ENCODE data around the gene EGFR.

The EGFR gene

DNA sequence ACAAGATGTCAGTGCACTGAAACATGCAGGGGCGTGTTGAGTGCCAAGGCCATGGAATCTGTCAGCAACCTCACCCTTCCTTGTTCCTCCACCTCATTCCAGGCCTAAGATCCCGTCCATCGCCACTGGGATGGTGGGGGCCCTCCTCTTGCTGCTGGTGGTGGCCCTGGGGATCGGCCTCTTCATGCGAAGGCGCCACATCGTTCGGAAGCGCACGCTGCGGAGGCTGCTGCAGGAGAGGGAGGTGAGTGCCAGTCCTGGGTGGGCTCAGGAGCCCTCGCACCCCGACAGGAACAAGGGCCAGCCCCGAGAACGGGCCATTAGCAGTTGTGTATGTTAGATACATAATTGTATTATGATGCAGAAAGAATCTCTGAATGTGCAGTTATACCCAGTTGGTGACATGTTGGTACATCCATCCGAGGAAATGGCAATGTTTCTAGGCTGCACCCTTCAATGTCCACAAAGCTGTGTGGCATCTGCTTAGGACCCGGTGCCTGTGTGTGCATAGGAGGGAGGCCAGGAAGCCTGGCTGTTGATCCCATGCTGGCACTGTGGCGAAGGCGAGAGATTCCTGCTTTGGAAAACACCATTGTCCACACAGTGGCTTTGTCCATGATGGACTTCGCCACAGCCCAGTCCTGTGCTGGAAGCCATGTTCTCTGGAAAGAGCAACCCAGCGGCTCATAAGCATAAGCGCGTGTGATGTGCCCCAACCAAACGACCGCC lies 154.2 kb downstream of the EGFR start:
- DNase-seq (ENCODE audit: low read depth): no peak

DNA sequence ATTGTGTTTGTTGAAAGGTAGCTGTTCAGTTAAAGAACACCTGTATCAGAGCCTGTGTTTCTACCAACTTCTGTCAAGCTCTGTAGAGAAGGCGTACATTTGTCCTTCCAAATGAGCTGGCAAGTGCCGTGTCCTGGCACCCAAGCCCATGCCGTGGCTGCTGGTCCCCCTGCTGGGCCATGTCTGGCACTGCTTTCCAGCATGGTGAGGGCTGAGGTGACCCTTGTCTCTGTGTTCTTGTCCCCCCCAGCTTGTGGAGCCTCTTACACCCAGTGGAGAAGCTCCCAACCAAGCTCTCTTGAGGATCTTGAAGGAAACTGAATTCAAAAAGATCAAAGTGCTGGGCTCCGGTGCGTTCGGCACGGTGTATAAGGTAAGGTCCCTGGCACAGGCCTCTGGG lies 154.9 kb downstream of the EGFR start:
- DNase-seq (ENCODE audit: low read depth): no peak

DNA sequence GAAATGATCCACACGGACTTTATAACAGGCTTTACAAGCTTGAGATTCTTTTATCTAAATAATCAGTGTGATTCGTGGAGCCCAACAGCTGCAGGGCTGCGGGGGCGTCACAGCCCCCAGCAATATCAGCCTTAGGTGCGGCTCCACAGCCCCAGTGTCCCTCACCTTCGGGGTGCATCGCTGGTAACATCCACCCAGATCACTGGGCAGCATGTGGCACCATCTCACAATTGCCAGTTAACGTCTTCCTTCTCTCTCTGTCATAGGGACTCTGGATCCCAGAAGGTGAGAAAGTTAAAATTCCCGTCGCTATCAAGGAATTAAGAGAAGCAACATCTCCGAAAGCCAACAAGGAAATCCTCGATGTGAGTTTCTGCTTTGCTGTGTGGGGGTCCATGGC lies 155.6 kb downstream of the EGFR start:
- no peak for DNase-seq (ENCODE audit: low read depth)

- no peak for DNase-seq (ENCODE audit: low read depth)
Measured at GRCh38 chr7:55174856-55175255, 156.0 kb downstream of the EGFR start.

DNA sequence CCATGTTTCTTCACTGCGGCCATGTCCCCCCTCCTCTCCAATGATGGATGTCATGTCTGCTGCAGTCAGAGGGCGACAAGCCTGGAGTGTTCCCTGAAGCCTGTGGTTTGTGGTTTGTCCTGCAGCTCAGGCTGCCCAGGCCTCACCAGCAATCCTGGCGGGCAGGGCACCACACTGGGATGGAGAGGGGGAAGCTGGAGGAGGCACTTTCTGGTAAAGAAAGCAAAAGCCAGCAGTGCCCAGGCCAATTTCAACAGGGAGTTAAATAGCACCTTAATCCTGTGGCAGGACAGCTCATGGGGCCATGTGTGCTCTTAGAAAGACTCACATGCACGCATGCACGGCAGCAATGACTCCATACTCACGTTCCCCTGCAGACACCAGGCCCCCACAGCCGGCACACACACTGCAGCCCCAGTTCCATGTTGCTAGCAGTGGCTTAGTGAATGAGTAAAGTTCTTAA lies 158.3 kb downstream of the EGFR start:
- DNase-seq (ENCODE audit: low read depth): no peak

DNA sequence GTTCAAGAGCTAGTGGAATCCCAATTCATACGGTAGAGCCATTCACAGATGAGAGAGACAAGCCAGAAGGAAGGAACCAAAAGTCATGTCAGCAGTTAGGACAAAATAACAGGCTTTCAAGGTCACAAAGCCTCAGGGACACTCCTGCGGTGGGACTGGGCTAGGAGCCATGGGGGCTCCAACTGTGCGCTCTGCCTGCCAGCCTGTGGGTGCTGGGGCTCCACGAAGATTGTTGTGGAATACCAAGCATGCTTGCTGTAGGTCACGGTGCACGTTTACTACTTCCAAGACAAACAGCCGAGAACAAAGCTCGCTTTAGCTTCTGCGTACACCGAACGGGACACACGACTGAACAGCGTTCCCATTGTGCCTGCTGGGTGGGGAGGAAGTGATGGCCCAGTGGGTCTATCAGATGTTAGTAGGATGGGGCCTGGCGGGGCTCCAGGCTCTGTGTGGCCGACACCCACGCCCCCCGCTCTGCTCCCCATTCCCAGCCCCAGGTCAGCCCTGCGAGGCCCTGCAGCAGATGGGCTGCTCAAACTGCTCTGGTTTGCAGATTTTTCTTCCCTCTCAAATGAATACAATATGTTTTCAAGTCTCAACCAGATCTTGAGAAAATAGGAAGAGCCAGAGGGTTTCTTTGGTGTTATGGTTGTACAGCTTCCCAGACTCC lies 158.9 kb downstream of the EGFR start:
- DNase-seq (ENCODE audit: low read depth): no peak

- DNase-seq (ENCODE audit: low read depth): no peak
Measured at GRCh38 chr7:55178292-55178862, 159.6 kb downstream of the EGFR start.

- DNase-seq (ENCODE audit: low read depth): no peak
Measured at GRCh38 chr7:55178863-55179773, 160.3 kb downstream of the EGFR start.

DNA sequence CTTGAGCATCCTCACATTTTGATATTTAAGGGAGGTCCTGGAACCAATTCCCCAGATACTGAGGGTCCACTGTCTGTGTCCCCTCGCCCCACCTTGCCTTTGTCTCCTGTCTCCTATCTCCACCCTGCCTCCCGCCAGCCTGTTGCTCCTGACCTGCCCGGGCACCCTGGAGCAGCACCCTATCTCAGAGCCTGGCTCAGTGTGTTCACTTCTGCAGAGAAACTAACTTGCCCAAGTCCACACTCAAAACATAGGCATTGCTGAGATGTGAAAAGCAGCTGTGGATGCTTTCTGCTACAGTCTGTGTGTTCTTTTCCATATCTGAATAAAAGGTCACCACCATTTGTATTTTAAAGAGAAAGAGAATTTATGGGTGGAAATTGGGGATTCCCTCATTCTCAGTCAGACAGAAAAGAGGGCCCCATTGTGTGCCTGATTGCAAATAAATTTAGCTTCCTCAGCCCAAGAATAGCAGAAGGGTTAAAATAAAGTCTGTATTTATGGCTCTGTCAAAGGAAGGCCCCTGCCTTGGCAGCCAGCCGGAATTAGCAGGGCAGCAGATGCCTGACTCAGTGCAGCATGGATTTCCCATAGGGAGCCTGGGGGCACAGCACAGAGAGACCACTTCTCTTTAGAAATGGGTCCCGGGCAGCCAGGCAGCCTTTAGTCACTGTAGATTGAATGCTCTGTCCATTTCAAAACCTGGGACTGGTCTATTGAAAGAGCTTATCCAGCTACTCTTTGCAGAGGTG lies 161.3 kb downstream of the EGFR start:
- no peak for DNase-seq (ENCODE audit: low read depth)

DNA sequence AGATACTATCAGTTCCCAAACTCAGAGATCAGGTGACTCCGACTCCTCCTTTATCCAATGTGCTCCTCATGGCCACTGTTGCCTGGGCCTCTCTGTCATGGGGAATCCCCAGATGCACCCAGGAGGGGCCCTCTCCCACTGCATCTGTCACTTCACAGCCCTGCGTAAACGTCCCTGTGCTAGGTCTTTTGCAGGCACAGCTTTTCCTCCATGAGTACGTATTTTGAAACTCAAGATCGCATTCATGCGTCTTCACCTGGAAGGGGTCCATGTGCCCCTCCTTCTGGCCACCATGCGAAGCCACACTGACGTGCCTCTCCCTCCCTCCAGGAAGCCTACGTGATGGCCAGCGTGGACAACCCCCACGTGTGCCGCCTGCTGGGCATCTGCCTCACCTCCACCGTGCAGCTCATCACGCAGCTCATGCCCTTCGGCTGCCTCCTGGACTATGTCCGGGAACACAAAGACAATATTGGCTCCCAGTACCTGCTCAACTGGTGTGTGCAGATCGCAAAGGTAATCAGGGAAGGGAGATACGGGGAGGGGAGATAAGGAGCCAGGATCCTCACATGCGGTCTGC lies 162.2 kb downstream of the EGFR start:
- DNase-seq (ENCODE audit: low read depth): no peak

GRCh38 chr7:55181762-55182161 lies 162.9 kb downstream of the EGFR start:
- no peak for DNase-seq (ENCODE audit: low read depth)

DNA sequence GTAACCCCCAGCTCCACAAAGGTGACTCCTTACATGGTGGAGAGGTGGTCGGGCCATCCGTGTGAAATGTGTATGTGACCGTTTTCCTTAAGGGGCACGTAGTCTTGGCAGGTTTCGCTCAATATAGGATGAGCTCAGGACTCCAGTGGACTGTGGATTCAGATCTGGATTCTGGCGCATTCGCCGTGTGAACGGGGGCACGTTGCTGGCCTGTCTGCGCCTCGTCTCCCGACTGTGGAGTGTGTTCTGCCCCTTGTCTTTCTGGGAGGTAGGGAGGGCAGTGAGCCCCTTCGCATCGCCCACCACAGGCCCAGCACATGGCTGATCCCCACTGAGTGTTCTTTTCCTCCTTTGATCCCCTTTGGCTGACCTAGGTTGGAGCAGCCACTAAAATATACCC lies 165.1 kb downstream of the EGFR start:
- no peak for DNase-seq (ENCODE audit: low read depth)

DNA sequence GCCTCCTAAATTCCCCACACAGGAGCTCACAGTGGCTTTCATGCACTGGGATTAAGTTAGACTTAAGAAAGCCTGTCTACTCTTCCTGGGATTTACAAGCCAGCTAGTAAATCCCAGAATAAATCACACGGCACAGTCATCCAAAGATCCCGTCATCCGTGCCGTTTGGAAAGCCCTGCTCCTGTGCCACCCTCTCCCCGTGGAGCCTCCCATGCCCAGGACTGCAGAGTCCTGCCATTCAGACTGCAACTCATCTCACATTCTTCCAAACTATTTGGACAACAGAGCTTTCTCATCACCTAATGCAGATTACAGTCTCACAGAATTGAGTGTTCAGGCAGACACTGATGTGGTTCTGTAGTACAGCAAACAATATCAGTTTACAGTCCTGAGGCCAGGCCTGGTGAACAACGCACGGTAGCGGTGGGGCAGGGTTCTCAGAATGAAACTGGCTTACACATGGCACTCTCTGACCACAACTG lies 166.5 kb downstream of the EGFR start:
- no peak for DNase-seq (ENCODE audit: low read depth)

DNA sequence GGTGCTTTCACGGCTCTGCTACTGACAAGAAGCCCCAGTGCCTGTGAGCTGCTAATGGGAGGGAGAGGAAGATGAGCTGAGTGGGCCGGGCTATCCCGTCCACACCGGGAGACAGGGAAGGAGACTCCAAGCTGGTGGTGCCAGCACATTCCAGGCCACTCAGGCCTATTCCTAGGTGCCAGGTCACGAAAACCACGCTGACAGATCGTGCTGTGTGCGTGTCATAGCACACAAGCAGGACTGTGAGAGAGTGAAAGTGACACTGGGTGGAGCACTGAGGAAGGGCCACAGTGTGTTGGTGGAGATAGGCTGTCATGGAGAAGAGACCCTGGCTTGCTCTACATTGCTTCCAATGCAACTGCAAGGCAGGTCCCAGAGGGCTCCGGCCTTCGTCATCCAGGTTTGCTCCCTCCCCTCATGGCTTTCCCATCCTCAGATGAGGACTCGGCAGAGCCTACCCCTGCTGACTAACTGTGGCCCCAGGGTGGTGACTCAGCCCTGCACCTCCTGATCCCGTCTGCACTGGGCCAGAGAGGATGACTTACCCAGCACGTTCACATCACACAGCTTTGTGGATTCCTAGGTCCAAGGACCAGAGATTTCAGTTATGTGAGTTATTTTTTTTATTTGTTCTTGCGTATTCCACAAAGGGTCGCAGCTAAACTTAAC lies 167.3 kb downstream of the EGFR start:
- DNase-seq (ENCODE audit: low read depth): no peak

DNA sequence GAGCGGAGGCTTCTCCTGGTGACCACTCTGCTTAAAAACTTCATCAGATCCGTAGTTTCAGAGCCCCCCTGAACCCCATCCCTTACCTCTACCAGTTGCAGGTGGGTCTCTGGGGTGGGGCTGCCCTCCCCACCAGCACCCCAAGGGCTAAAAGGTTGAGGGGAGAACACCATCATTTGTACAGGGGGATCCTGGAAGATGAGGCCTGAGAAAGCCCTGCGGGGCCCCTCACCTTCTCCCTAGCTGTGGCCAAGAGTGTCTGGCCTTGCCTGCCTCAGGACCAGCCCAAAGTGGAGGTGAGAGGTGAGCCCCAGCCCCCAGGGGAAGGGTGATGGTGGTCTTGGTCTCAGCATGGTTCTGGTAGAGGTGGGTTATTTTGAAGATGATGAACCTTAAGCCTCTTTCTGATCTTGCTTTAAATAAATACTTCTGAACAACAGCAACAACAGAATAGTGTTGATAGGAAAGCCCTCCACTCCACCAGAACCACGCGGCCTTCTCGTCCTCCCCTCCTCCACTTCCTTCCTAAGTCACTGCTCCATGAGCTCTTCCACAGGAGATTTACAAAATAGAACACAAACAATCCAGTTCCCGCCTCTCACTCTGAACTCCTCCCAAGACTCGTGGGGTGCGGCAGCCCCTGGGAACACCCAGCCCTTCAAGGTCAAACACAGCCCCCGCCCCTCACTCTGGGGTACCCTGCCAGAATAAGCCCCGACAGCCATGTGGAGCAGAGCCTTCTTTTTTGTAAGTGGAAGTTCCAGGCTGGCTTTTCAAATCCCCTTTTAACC lies 169.1 kb downstream of the EGFR start:
- no peak for DNase-seq (ENCODE audit: low read depth)

- no peak for DNase-seq (ENCODE audit: low read depth)
Measured at GRCh38 chr7:55188590-55189138, 169.8 kb downstream of the EGFR start.

- DNase-seq (ENCODE audit: low read depth): no peak
Measured at GRCh38 chr7:55189146-55189766, 170.4 kb downstream of the EGFR start.

DNA sequence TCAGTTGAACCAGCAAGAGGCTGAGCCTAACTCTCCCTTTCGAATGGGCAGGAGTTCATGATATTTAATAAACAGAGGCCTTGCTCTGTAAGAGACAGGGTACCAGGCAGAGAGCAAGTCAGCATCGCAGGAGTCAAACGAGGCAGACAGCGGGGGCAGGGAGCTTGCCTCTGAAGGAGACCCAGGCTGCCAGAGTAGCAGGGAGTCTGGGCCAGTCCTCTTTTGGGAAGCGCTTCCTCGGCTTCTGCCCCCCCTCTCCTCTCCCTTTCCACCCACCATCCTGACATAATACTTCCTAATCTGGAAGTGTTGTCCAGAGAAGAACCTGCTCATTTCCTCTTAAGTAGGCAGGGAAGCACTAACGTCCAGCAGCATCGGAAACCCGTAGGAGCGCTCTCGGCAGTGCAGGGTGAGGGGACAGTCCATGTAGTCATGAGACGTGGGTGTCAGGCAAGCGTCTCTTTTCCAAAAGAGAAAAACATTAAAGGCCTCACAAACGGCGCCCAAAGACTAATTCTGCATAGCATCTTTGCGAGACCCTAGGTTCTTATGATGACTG lies 171.1 kb downstream of the EGFR start:
- DNase-seq (ENCODE audit: low read depth): no peak
